H7 (cell line): ENCODE measurements around the gene C19orf38. TPM values are rescaled to one million over a fixed set of nuclear protein-coding genes. Genes with fewer than 3 reads are reported as not detected.

Source experiments
- DNase-seq: peaks from one replicate; pipeline ENCODE4 v3.0.0; 2012
- H3K27me3 ChIP-seq: 2 replicates; pipeline ENCODE4 v1.6.0; 2011; ENCODE audit warnings: mild to moderate bottlenecking, low read length; ENCODE audit not compliant: control insufficient read depth, insufficient read depth
- H3K36me3 ChIP-seq: replicated peaks from 2 replicates; pipeline ENCODE4 v1.5.1; 2011; ENCODE audit warnings: low read length; ENCODE audit not compliant: control insufficient read depth, insufficient read depth
- H3K4me3 ChIP-seq: 2 replicates; pipeline ENCODE4 v1.5.1; 2011; ENCODE audit warnings: low read depth, mild to moderate bottlenecking, control low read depth, low read length, moderate library complexity; ENCODE audit not compliant: insufficient read depth
- total RNA-seq: library from RNA; depleted of rRNA; stranded (reverse); fragments of >200 nt; shearing (Covaris generic); gene quantifications from 2 replicates; pipeline ENCODE4 v1.2.3, GENCODE V29; 2014; rRNA removed

Gene C19orf38
- 0.59 and 5.0 TPM in 2 replicates for total RNA-seq

GRCh38 chr19:10848230-10848856 lies at the start of gene C19orf38:
Gene C19orf38, plus strand, starts transcription at chr19:10848415. Its CDS starts 94 bp downstream, at chr19:10848509.
- H3K27me3 ChIP-seq: no peaks in the 10 kb centered on the region
- H3K4me3 ChIP-seq: no peak within 1 kb of the TSS
- peak; percentile 38 for DNase-seq
- H3K36me3 ChIP-seq: no peaks in the 10 kb centered on the region

GRCh38 chr19:10800488-10800887 lies 47.7 kb upstream of the C19orf38 start:
- DNase-seq: peak; percentile 22
- Histone ChIP-seq H3K4me3 (no peak overlapping the region), H3K27me3 (no peaks in the 10 kb centered on the region), H3K36me3 (peaks cover 19% of the 10 kb centered on the region)

GRCh38 chr19:10802479-10802878 lies 45.7 kb upstream of the C19orf38 start:
- no peaks in the 10 kb centered on the region for H3K27me3 ChIP-seq
- no peak overlapping the region for H3K4me3 ChIP-seq
- no peak for DNase-seq
- H3K36me3 ChIP-seq: peaks cover 24% of the 10 kb centered on the region

GRCh38 chr19:10803252-10803651 lies 45.0 kb upstream of the C19orf38 start:
- no peak for DNase-seq
- H3K4me3 ChIP-seq: no peak overlapping the region
- peaks cover 20% of the 10 kb centered on the region for H3K36me3 ChIP-seq
- H3K27me3 ChIP-seq: no peaks in the 10 kb centered on the region

GRCh38 chr19:10805065-10805757 lies 43.0 kb upstream of the C19orf38 start:
- H3K27me3 ChIP-seq: no peaks in the 10 kb centered on the region
- no peak for DNase-seq
- H3K36me3 ChIP-seq: peaks cover 19% of the 10 kb centered on the region
- H3K4me3 ChIP-seq: no peak overlapping the region

- no peak for DNase-seq
- H3K4me3 ChIP-seq: no peak overlapping the region
- peaks cover 19% of the 10 kb centered on the region for H3K36me3 ChIP-seq
Measured at GRCh38 chr19:10805758-10806247, 42.4 kb upstream of the C19orf38 start.

GRCh38 chr19:10808937-10809649 lies 39.1 kb upstream of the C19orf38 start:
- no peak for DNase-seq
- H3K4me3 ChIP-seq: no peak overlapping the region
- peaks cover 12% of the 10 kb centered on the region for H3K36me3 ChIP-seq
- no peaks in the 10 kb centered on the region for H3K27me3 ChIP-seq

More at GRCh38 chr19:10805758-10806247, 42.4 kb upstream of the C19orf38 start:
- H3K27me3 ChIP-seq: no peaks in the 10 kb centered on the region

- H3K27me3 ChIP-seq: no peaks in the 10 kb centered on the region
- H3K36me3 ChIP-seq: peaks cover 11% of the 10 kb centered on the region
- no peak for DNase-seq
- H3K4me3 ChIP-seq: no peak overlapping the region
Measured at GRCh38 chr19:10809651-10810285, 38.4 kb upstream of the C19orf38 start.

- Histone ChIP-seq H3K27me3 (no peaks in the 10 kb centered on the region), H3K36me3 (peaks cover 3% of the 10 kb centered on the region), H3K4me3 (no peak overlapping the region)
- DNase-seq: no peak
Measured at GRCh38 chr19:10811391-10812111, 36.7 kb upstream of the C19orf38 start.

GRCh38 chr19:10812196-10812595 lies 36.0 kb upstream of the C19orf38 start:
- no peaks in the 10 kb centered on the region for H3K27me3 ChIP-seq
- peaks cover 3% of the 10 kb centered on the region for H3K36me3 ChIP-seq
- no peak for DNase-seq
- no peak overlapping the region for H3K4me3 ChIP-seq

- Histone ChIP-seq H3K36me3 (peaks cover 3% of the 10 kb centered on the region), H3K4me3 (no peak overlapping the region), H3K27me3 (no peaks in the 10 kb centered on the region)
- no peak for DNase-seq
Measured at GRCh38 chr19:10812902-10813404, 35.3 kb upstream of the C19orf38 start.

- Histone ChIP-seq H3K4me3 (no peak overlapping the region), H3K36me3 (peaks cover 4% of the 10 kb centered on the region), H3K27me3 (no peaks in the 10 kb centered on the region)
- DNase-seq: no peak
Measured at GRCh38 chr19:10815007-10815536, 33.1 kb upstream of the C19orf38 start.

- peaks cover 8% of the 10 kb centered on the region for H3K36me3 ChIP-seq
- DNase-seq: no peak
- no peaks in the 10 kb centered on the region for H3K27me3 ChIP-seq
- H3K4me3 ChIP-seq: no peak overlapping the region
Measured at GRCh38 chr19:10815969-10816644, 32.1 kb upstream of the C19orf38 start.
